WI38 (cell line): ENCODE measurements around the gene GALNT2.
A peak's percentile ranks its signal among the peaks of the same experiment; 100 is the strongest.

Experiments
- H3K4me3 ChIP-seq: 2 replicates; pipeline ENCODE4 v1.5.1; 2011; ENCODE audit warnings: low read depth, mild to moderate bottlenecking, control low read depth, low read length
- CTCF ChIP-seq: IDR thresholded peaks from 2 replicates; pipeline ENCODE4 v1.5.1; 2012; ENCODE audit warnings: low read depth, mild to moderate bottlenecking, control low read depth, low read length

The GALNT2 gene

GRCh38 chr1:230207598-230207997 is 140.6 kb downstream of the GALNT2 start:
- no peak for TF ChIP-seq CTCF

DNA sequence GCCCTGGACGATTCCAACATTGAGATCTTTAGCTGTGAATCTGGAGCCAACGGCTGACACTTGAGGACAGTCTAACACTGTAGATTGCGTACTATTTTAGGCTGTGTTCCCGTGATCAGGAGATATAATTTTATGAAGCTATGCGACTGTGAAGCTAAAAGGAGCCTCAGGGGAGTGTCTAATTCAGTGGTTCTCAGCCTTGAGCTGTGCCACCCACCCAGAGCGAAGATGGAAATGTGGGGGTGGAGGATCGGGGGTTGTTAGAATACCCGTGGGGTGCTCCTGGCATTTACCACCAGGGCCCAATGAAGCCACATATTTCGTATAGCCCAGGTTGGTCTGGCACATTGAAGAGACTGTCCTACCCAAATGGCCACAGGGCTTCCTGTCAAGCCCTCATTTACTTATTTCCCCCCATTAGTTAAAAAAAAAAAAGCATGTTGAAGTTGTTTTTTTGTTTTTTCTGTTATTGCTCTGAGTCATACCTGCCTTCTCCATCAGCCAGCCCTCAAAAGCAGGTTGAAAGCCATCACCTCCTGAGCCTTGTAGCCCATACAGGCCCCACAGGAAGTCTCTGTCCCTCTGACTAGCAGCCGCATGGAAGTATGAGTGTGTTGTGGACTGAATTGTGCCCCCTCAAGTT is 141.7 kb downstream of the GALNT2 start:
- no peak overlapping the region for H3K4me3 ChIP-seq
- no peak for TF ChIP-seq CTCF

More at GRCh38 chr1:230207598-230207997, 140.6 kb downstream of the GALNT2 start:
- H3K4me3 ChIP-seq = no peak overlapping the region

DNA sequence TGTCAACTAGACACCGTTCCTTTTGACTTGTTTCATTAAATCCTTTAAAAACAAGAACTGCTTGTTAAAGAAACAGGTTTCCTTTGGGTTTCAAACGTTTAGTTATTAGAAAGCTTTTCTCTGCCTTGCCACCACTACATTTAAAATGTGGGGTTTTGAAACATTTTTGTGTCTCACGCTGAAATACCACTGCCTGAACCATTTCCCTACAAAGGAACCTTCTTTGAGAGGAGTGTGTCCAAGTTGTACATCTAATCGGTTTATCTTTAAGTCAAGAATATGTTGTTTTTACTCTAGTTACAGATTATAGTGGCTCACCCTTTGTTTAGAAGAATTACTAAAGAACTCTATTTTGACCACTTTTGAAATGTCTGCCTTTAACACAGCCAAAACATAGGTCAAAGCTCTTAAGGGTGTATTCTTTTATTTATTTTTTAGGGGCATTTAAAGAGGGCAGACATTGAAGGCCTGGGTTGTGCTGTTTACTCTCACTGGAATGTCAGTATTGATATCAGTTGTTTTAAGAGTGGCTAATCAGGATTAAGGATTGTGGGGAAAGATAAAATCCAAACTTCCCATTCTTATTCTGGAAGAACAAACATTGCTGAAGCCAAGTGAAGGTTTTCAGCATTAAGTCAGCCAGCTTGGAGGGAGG is 143.4 kb downstream of the GALNT2 start:
- TF ChIP-seq CTCF = no peak
- H3K4me3 ChIP-seq = no peak overlapping the region

- TF ChIP-seq CTCF = no peak
- H3K4me3 ChIP-seq = no peak overlapping the region
Measured at GRCh38 chr1:230210981-230211336, 143.9 kb downstream of the GALNT2 start.

- H3K4me3 ChIP-seq = no peak overlapping the region
Measured at GRCh38 chr1:230211436-230212145, 144.6 kb downstream of the GALNT2 start.

DNA sequence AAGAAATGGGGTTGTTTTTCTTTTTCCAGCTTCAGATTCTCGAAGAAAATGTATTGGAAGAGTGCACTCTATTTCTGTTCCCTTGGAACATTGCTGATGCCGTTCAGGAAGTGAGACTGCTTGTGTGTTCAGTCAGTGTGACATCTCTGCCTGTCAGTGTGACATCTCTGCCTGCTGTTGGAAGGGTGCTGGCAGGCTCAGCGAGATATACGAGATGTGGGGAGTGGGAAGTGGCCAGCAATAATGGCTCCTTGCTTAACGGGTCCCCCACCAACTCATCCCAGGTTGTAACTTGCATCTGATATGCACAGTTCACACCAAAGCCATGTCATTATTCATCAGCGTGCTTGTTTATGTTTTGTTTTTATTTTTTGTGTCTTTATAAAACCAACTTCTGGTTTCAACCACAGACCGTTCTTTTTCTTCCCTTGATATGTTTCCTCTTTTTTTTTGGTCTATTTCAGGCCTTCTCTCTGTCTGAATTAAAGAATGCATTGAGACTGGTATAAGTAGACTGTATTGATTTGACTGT is 145.4 kb downstream of the GALNT2 start:
- H3K4me3 ChIP-seq = no peak overlapping the region
- TF ChIP-seq CTCF = no peak

More at GRCh38 chr1:230211436-230212145, 144.6 kb downstream of the GALNT2 start:
- TF ChIP-seq CTCF = no peak

- peak; percentile 37 for TF ChIP-seq CTCF
- no peak overlapping the region for H3K4me3 ChIP-seq
Measured at GRCh38 chr1:230215031-230215430, 148.0 kb downstream of the GALNT2 start.
